ENCODE results near the gene DYNLT2.

GRCh38 chr6:169792306-169793015, 41.1 kb upstream of the DYNLT2 start:
- no peak for TF ChIP-seq SIN3A (IDR thresholded peaks at IDR 0.05; ENCODE audit: borderline replicate concordance, low read depth, low read length)
- TF ChIP-seq EP300 (IDR thresholded peaks at IDR 0.05; ENCODE audit: borderline replicate concordance in 1 of 2, low read depth in 1 of 2, low read length in 1 of 2), result no peak
- TF ChIP-seq, protein P1, sequence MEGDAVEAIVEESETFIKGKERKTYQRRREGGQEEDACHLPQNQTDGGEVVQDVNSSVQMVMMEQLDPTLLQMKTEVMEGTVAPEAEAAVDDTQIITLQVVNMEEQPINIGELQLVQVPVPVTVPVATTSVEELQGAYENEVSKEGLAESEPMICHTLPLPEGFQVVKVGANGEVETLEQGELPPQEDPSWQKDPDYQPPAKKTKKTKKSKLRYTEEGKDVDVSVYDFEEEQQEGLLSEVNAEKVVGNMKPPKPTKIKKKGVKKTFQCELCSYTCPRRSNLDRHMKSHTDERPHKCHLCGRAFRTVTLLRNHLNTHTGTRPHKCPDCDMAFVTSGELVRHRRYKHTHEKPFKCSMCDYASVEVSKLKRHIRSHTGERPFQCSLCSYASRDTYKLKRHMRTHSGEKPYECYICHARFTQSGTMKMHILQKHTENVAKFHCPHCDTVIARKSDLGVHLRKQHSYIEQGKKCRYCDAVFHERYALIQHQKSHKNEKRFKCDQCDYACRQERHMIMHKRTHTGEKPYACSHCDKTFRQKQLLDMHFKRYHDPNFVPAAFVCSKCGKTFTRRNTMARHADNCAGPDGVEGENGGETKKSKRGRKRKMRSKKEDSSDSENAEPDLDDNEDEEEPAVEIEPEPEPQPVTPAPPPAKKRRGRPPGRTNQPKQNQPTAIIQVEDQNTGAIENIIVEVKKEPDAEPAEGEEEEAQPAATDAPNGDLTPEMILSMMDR (IDR thresholded peaks at IDR 0.05), result no peak
